Measurements from ENCODE around the gene NME4. TPM values are rescaled to one million over a fixed set of nuclear protein-coding genes. Genes with fewer than 3 reads are reported as not detected.
"Not testable (repeated sequence)": the region's sequence is repeated elsewhere in the genome, so short reads cannot be mapped to it uniquely, and the experiment has no call there.

Gene NME4
- total RNA-seq, 4 donors from 2014 or later = 20.7 to 48.3 (median 25.3) TPM

- Histone ChIP-seq H3K36me3 (peaks cover 0 to 45% (median 5%) of the 10 kb centered on the region in 3 donors), H3K4me3 (no peak overlapping the region), H3K27me3 (no peaks in the 10 kb centered on the region), H3K9me3 (no peaks in the 10 kb centered on the region), H3K27ac (no peak overlapping the region), H3K4me1 (no peaks in the 10 kb centered on the region)
- TF ChIP-seq, protein P1, sequence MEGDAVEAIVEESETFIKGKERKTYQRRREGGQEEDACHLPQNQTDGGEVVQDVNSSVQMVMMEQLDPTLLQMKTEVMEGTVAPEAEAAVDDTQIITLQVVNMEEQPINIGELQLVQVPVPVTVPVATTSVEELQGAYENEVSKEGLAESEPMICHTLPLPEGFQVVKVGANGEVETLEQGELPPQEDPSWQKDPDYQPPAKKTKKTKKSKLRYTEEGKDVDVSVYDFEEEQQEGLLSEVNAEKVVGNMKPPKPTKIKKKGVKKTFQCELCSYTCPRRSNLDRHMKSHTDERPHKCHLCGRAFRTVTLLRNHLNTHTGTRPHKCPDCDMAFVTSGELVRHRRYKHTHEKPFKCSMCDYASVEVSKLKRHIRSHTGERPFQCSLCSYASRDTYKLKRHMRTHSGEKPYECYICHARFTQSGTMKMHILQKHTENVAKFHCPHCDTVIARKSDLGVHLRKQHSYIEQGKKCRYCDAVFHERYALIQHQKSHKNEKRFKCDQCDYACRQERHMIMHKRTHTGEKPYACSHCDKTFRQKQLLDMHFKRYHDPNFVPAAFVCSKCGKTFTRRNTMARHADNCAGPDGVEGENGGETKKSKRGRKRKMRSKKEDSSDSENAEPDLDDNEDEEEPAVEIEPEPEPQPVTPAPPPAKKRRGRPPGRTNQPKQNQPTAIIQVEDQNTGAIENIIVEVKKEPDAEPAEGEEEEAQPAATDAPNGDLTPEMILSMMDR (IDR thresholded peaks at IDR 0.05) = no peak
- TF ChIP-seq POLR2A (IDR thresholded peaks at IDR 0.05) = no peak
- 95% methylated on average over 11 of the region's 36 CpGs; no CpG with 5 or more reads in 1 of the 2 donors for WGBS, 2 donors
- DNase-seq = no peak
- intact Hi-C loops (cut with DNase I) = no loop called here
These were observed 13.6 kb downstream of the NME4 start for GRCh38 chr16:410516-411178.

DNA sequence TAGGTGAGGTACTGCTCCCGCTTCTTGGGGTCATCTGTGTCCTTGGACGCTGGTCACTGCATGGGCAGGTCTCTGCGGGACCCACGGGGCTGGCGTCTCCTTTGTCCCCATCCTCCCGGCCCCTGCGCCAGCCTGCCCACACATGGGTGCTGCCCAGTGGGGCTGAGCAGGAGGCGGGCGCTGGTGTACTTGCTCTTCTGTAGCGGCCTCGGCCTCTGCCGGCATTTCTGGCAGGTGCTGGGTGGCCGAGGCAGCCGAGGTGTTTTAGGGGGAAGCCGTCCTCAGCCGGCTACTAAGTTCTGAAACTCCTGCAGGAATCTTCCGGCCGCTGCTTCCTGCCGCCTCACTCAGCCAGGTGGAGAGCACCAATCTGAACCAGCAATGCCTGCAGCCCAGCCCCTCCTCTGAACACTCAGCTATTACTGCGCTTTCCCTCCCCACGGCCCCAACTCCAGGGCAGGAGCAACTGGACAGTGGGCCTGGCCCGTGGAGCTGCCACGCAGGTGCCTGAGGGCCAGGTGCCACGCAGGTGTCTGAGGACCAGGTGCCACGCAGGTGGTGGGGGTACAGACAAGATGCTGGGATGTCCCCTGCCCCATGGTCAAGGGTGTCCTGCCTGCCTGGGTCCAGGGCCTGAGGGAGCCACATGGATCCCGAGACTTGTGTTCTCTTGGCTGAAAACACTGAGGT, 14.7 kb downstream of the NME4 start:
- Histone ChIP-seq H3K27me3 (no peaks in the 10 kb centered on the region), H3K4me1 (no peaks in the 10 kb centered on the region), H3K36me3 (peaks cover 0 to 45% (median 5%) of the 10 kb centered on the region in 3 donors), H3K9me3 (no peaks in the 10 kb centered on the region), H3K27ac (no peak overlapping the region), H3K4me3 (no peak overlapping the region)
- 93 to 100% methylated on average over 1 to 21 of the region's 26 CpGs for WGBS, 2 donors
- intact Hi-C loops (cut with DNase I) = no loop called here
- no peak for TF ChIP-seq POLR2A (IDR thresholded peaks at IDR 0.05)
- TF ChIP-seq, protein P1 (IDR thresholded peaks at IDR 0.05) = no peak
- no peak for DNase-seq

DNA sequence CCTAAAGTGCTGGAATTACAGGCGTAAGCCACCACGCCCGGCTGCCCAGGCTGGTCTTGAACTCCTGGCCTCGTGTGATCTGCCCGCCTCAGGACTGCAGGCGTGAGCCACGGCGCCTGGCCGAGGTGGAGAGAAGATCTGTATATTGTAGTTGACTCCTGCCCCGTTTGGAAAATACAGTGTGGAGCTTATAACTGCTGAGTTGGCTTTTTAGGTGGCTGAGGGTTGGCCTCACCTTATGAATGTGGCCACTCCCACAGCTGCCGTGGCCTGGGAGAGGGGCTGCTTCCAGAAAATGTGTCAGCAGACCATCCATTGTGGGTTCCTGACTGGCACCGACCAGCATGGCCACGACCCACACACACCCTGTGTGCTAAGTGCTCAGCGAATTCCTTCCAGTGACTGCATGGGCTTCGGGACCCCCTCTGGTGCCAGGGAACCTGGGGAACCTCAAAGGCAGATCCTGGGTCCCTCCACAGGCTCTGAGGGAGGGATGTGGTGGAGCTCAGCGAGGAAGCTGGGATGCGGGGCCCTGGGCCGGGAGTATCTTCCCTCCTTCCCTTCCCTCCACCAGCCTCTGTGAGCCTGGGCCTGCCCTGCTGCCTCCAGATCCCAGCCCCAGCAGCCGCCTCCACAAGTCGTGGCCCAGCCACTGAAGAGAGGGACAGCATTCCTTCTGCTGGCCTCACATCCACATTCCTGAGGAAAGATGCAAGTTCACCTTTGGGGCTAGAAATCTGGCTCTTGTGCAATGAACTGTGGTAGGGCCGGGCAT, 17.6 kb downstream of the NME4 start:
- peaks cover 0 to 28% (median 5%) of the 10 kb centered on the region in 3 donors for H3K36me3 ChIP-seq
- H3K4me3 ChIP-seq = no peak overlapping the region
- H3K27ac ChIP-seq = no peak overlapping the region
- intact Hi-C loops (cut with DNase I) = no loop called here
- H3K27me3 ChIP-seq = no peaks in the 10 kb centered on the region
- no peaks in the 10 kb centered on the region for H3K9me3 ChIP-seq
- no peak for DNase-seq
- TF ChIP-seq, protein P1 (IDR thresholded peaks at IDR 0.05) = no peak
- no peak for TF ChIP-seq POLR2A (IDR thresholded peaks at IDR 0.05)
- WGBS, 2 donors = 76% methylated on average over 19 of the region's 21 CpGs; no CpG with 5 or more reads in 1 of the 2 donors
- H3K4me1 ChIP-seq = no peaks in the 10 kb centered on the region

GRCh38 chr16:415170-415498, 18.1 kb downstream of the NME4 start:
- H3K9me3 ChIP-seq; intact Hi-C loops (cut with DNase I); H3K27me3 ChIP-seq; DNase-seq; H3K27ac ChIP-seq; H3K4me3 ChIP-seq; H3K4me1 ChIP-seq: not testable (repeated sequence)
- WGBS, 2 donors = 75 to 95% methylated on average over 2 to 3 of the region's 3 CpGs
- peaks cover 0 to 22% (median 5%) of the 10 kb centered on the region in 3 donors for H3K36me3 ChIP-seq

GRCh38 chr16:422179-422578, 25.2 kb downstream of the NME4 start:
- H3K36me3 ChIP-seq; H3K27me3 ChIP-seq; H3K4me3 ChIP-seq; intact Hi-C loops (cut with DNase I); H3K27ac ChIP-seq; H3K9me3 ChIP-seq; DNase-seq: not testable (repeated sequence)
- peaks cover 20 to 42% (median 28%) of the 10 kb centered on the region in 3 donors for H3K4me1 ChIP-seq
- WGBS, 2 donors = 91% methylated on average over 13 of the region's 13 CpGs

Data from esophagus squamous epithelium (tissue), 5 donors.